Smooth muscle cell (in vitro differentiated cells): ENCODE results near the gene TP53BP2. TPM values are rescaled to one million over a fixed set of nuclear protein-coding genes. Genes with fewer than 3 reads are reported as not detected.

Experiments used
- DNase-seq: peaks from one replicate; lab custom pipeline; 2025; ENCODE audit not compliant: unreplicated experiment; lab: John Stamatoyannopoulos, UW
- H2AFZ ChIP-seq: fragments of 200-600 bp; sonication (generic); 2 replicates; pipeline ENCODE4 v1.6.0; 2016; ENCODE audit warnings: antibody characterized with exemption, low read depth, mild to moderate bottlenecking
- H3F3A ChIP-seq: fragments of 200-600 bp; sonication (generic); 2 replicates; pipeline ENCODE4 v1.6.0; 2017; ENCODE audit warnings: antibody characterized with exemption, low read depth
- H3K27ac ChIP-seq: fragments of 200-600 bp; sonication (generic); 2 replicates; pipeline ENCODE4 v1.5.1; 2016; ENCODE audit warnings: low read depth, mild to moderate bottlenecking
- H3K27me3 ChIP-seq: fragments of 200-600 bp; sonication (generic); 2 replicates; pipeline ENCODE4 v1.6.1; 2016; ENCODE audit warnings: low read depth, mild to moderate bottlenecking
- H3K36me3 ChIP-seq: fragments of 200-600 bp; sonication (generic); 2 replicates; pipeline ENCODE4 v1.5.1; 2016; ENCODE audit warnings: low read depth
- H3K4me1 ChIP-seq: fragments of 200-600 bp; sonication (generic); 2 replicates; pipeline ENCODE4 v1.5.1; 2016; ENCODE audit warnings: low read depth
- H3K4me2 ChIP-seq: fragments of 200-600 bp; sonication (generic); 2 replicates; pipeline ENCODE4 v1.6.0; 2016; ENCODE audit warnings: mild to moderate bottlenecking
- H3K4me3 ChIP-seq: fragments of 200-600 bp; sonication (generic); 2 replicates; pipeline ENCODE4 v1.5.1; 2016; ENCODE audit warnings: mild to moderate bottlenecking
- H3K79me2 ChIP-seq: fragments of 200-600 bp; sonication (generic); 2 replicates; pipeline ENCODE4 v1.6.0; 2016; ENCODE audit warnings: low read depth, mild to moderate bottlenecking
- H3K9ac ChIP-seq: fragments of 200-600 bp; sonication (generic); 2 replicates; pipeline ENCODE4 v1.6.0; 2016; ENCODE audit warnings: low read depth
- H3K9me3 ChIP-seq: fragments of 200-600 bp; sonication (generic); replicated peaks from 2 replicates; pipeline ENCODE4 v1.5.1; 2016; ENCODE audit warnings: low read depth
- H4K20me1 ChIP-seq: fragments of 200-600 bp; sonication (generic); 2 replicates; pipeline ENCODE4 v1.6.0; 2016; ENCODE audit warnings: low read depth
- CTCF ChIP-seq: fragments of 200-600 bp; sonication (generic); IDR thresholded peaks from 2 replicates; pipeline ENCODE4 v1.5.1; 2017; ENCODE audit warnings: borderline replicate concordance, mild to moderate bottlenecking, antibody characterized with exemption; ENCODE audit not compliant: insufficient read depth, poor library complexity, severe bottlenecking
- WGBS: methylation state at CpG from one replicate; pipeline ENCODE4 v1.1.7; 2016; ENCODE audit warnings: low lambda C conversion rate; 5-methylcytosine and 5-hydroxymethylcytosine counted together
- polyA plus RNA-seq: library from polyadenylated mRNA; unstranded; fragments of >200 nt; fragmentation: Nextera tagmentation; extraction: Ambion mirVana; gene quantifications from 2 replicates; pipeline ENCODE4 v1.2.1, GENCODE V29; 2016
- total RNA-seq: library from RNA; depleted of rRNA; stranded (reverse); fragments of >200 nt; gene quantifications from 2 replicates; pipeline ENCODE4 v1.2.3, GENCODE V29; 2014

Gene TP53BP2
- total and polyA plus RNA-seq, 2 experiments from 2014 or later = 11.8 to 30.8 TPM

- Histone ChIP-seq H3K79me2 (peaks cover 55% of the 10 kb centered on the region), H4K20me1 (no peaks in the 10 kb centered on the region), H3K27ac (peak overlapping the region; percentile 97), H3K9ac (peak overlapping the region; percentile 62), H3K36me3 (no peaks in the 10 kb centered on the region), H3K27me3 (no peaks in the 10 kb centered on the region), H3K4me1 (peaks cover 40% of the 10 kb centered on the region), H3K4me3 (no peak overlapping the region), H3K9me3 (no peaks in the 10 kb centered on the region), H3K4me2 (peak overlapping the region; percentile 60), H2AFZ (no peak overlapping the region), H3F3A (peaks cover 36% of the 10 kb centered on the region)
- TF ChIP-seq CTCF = no peak
- WGBS = 39% methylated on average over 4 of the region's 4 CpGs
- DNase-seq = no peak
Measured at GRCh38 chr1:223730479-223731132, 115.1 kb downstream of the TP53BP2 start.

GRCh38 chr1:223729906-223730305, 115.8 kb downstream of the TP53BP2 start:
- Histone ChIP-seq H3K79me2 (peaks cover 57% of the 10 kb centered on the region), H2AFZ (no peak overlapping the region), H3K27ac (peak overlapping the region; percentile 97), H3F3A (peaks cover 36% of the 10 kb centered on the region), H3K9ac (no peak overlapping the region), H4K20me1 (no peaks in the 10 kb centered on the region), H3K4me1 (peaks cover 41% of the 10 kb centered on the region), H3K36me3 (no peaks in the 10 kb centered on the region), H3K4me2 (peak overlapping the region; percentile 60), H3K27me3 (no peaks in the 10 kb centered on the region), H3K9me3 (no peaks in the 10 kb centered on the region), H3K4me3 (no peak overlapping the region)
- DNase-seq = no peak
- 61% methylated on average over 4 of the region's 4 CpGs for WGBS
- TF ChIP-seq CTCF = no peak

Other genes with a start within 250 kb of the TP53BP2 start
- not detected in 2 replicates for gene CAPN8, start 180.2 kb downstream of the TP53BP2 start, total RNA-seq
- gene CAPN8, start 180.2 kb downstream of the TP53BP2 start, polyA plus RNA-seq = 0.74 TPM in 1 of 2 replicates, not detected in the other
- 213 and 229 TPM in 2 replicates for gene CAPN2, start 133.4 kb downstream of the TP53BP2 start, total RNA-seq
- 182 and 210 TPM in 2 replicates for gene CAPN2, start 133.4 kb downstream of the TP53BP2 start, polyA plus RNA-seq